Loucy (cell line): ENCODE measurements around the gene MRPL33.
"Not testable (repeated sequence)": the region's sequence is repeated elsewhere in the genome, so short reads cannot be mapped to it uniquely, and the experiment has no call there.

ENCODE experiments used
- H2AFZ ChIP-seq: fragments of 200-600 bp; sonication (generic); 2 replicates; pipeline ENCODE4 v1.6.0; 2016; ENCODE audit warnings: antibody characterized with exemption, mild to moderate bottlenecking, low read length, moderate library complexity
- H3F3A ChIP-seq: fragments of 200-600 bp; 2 replicates; pipeline ENCODE4 v1.6.0; 2016; ENCODE audit warnings: antibody characterized with exemption, low read depth, mild to moderate bottlenecking
- H3K27me3 ChIP-seq: fragments of 200-600 bp; sonication (generic); 2 replicates; pipeline ENCODE4 v1.6.1; 2014; ENCODE audit warnings: low read length, mild to moderate bottlenecking; ENCODE audit not compliant: insufficient read depth, poor library complexity, severe bottlenecking
- H3K36me3 ChIP-seq: fragments of 200-600 bp; sonication (generic); 2 replicates; pipeline ENCODE4 v1.6.1; 2016; ENCODE audit warnings: low read length; ENCODE audit not compliant: insufficient read depth
- H3K4me1 ChIP-seq: fragments of 200-600 bp; sonication (generic); 2 replicates; pipeline ENCODE4 v1.5.1; 2014; ENCODE audit warnings: low read length, mild to moderate bottlenecking; ENCODE audit not compliant: insufficient read depth, poor library complexity, severe bottlenecking
- H3K4me2 ChIP-seq: fragments of 200-600 bp; sonication (generic); 2 replicates; pipeline ENCODE4 v1.6.0; 2014; ENCODE audit warnings: antibody characterized with exemption, low read length, low read depth, mild to moderate bottlenecking; ENCODE audit not compliant: poor library complexity, severe bottlenecking
- H3K4me3 ChIP-seq: fragments of 200-600 bp; sonication (generic); 2 replicates; pipeline ENCODE4 v1.5.1; 2014; ENCODE audit warnings: low read length, mild to moderate bottlenecking, mixed read lengths; ENCODE audit not compliant: poor library complexity, severe bottlenecking
- H3K79me2 ChIP-seq: fragments of 200-600 bp; sonication (generic); 2 replicates; pipeline ENCODE4 v1.6.1; 2014; ENCODE audit warnings: low read length; ENCODE audit not compliant: insufficient read depth
- H3K9ac ChIP-seq: fragments of 200-600 bp; sonication (generic); 2 replicates; pipeline ENCODE4 v1.6.0; 2014; ENCODE audit warnings: mild to moderate bottlenecking, low read depth, low read length, moderate library complexity; ENCODE audit not compliant: poor library complexity, severe bottlenecking
- H3K9me2 ChIP-seq: fragments of 200-600 bp; sonication (generic); replicated peaks from 2 replicates; pipeline ENCODE4 v1.6.1; 2016; ENCODE audit warnings: low read depth, low read length, mixed read lengths
- H3K9me3 ChIP-seq: fragments of 200-600 bp; sonication (generic); 2 replicates; pipeline ENCODE4 v1.6.1; 2014; ENCODE audit warnings: mild to moderate bottlenecking, antibody characterized with exemption, low read length, low read depth; ENCODE audit not compliant: insufficient read depth
- H4K20me1 ChIP-seq: fragments of 200-600 bp; sonication (generic); 2 replicates; pipeline ENCODE4 v1.6.0; 2014; ENCODE audit warnings: antibody characterized with exemption, low read length, mild to moderate bottlenecking; ENCODE audit not compliant: insufficient read depth, poor library complexity, severe bottlenecking
- CTCF ChIP-seq: fragments of 200-600 bp; sonication (generic); conservative IDR thresholded peaks from 2 replicates; pipeline ENCODE4 v1.5.1; 2014; ENCODE audit warnings: mild to moderate bottlenecking, antibody characterized with exemption, low read length
- EZH2phosphoT487 ChIP-seq: fragments of 200-600 bp; IDR thresholded peaks from 2 replicates; pipeline ENCODE4 v1.6.1; 2018; ENCODE audit warnings: antibody characterized with exemption, mild to moderate bottlenecking, moderate library complexity, borderline replicate concordance

MRPL33 gene

GRCh38 chr2:27763907-27764267, 7.6 kb upstream of the MRPL33 start:
- Histone ChIP-seq H3K36me3 (no peaks in the 10 kb centered on the region), H3K4me1 (no peaks in the 10 kb centered on the region), H4K20me1 (no peaks in the 10 kb centered on the region), H3K4me2 (no peak overlapping the region), H3K79me2 (no peaks in the 10 kb centered on the region), H3K9ac (no peak overlapping the region), H3K27me3 (peaks cover 23% of the 10 kb centered on the region), H3F3A (no peaks in the 10 kb centered on the region), H2AFZ (no peak overlapping the region), H3K4me3 (no peak overlapping the region), H3K9me3 (no peaks in the 10 kb centered on the region), H3K9me2 (no peaks in the 10 kb centered on the region)
- TF ChIP-seq EZH2phosphoT487 (no peak), CTCF (no peak)

- H3K27me3 ChIP-seq: peaks cover 29% of the 10 kb centered on the region
- H3K4me1 ChIP-seq, H3F3A ChIP-seq, H3K9me3 ChIP-seq, H4K20me1 ChIP-seq, H3K4me2 ChIP-seq, H3K4me3 ChIP-seq, H3K36me3 ChIP-seq, H3K9me2 ChIP-seq, H3K9ac ChIP-seq, H3K79me2 ChIP-seq, H2AFZ ChIP-seq: not testable (repeated sequence)
Observed at GRCh38 chr2:27764526-27764925, 7.0 kb upstream of the MRPL33 start.

- H3K27me3 ChIP-seq: peaks cover 41% of the 10 kb centered on the region
- H3F3A ChIP-seq: no peaks in the 10 kb centered on the region
- H2AFZ ChIP-seq: no peak overlapping the region
- no peak overlapping the region for H3K9ac ChIP-seq
- no peaks in the 10 kb centered on the region for H3K79me2 ChIP-seq
- H3K4me1 ChIP-seq: peaks cover under 1% of the 10 kb centered on the region
- no peak overlapping the region for H3K4me3 ChIP-seq
- no peaks in the 10 kb centered on the region for H3K9me3 ChIP-seq
- no peaks in the 10 kb centered on the region for H3K9me2 ChIP-seq
- no peaks in the 10 kb centered on the region for H3K36me3 ChIP-seq
- TF ChIP-seq EZH2phosphoT487: no peak
- no peak for TF ChIP-seq CTCF
- no peaks in the 10 kb centered on the region for H4K20me1 ChIP-seq
- H3K4me2 ChIP-seq: no peak overlapping the region
Observed at GRCh38 chr2:27765621-27766286, 5.8 kb upstream of the MRPL33 start.

GRCh38 chr2:27766287-27766661, 5.2 kb upstream of the MRPL33 start:
- Histone ChIP-seq H3K4me2 (no peak overlapping the region), H2AFZ (no peak overlapping the region)

More at GRCh38 chr2:27766287-27766661, 5.2 kb upstream of the MRPL33 start:
- Histone ChIP-seq H4K20me1 (no peaks in the 10 kb centered on the region), H3K27me3 (peaks cover 41% of the 10 kb centered on the region), H3K4me1 (peaks cover 6% of the 10 kb centered on the region), H3K9ac (no peak overlapping the region), H3K4me3 (no peak overlapping the region), H3K36me3 (no peaks in the 10 kb centered on the region), H3K9me3 (no peaks in the 10 kb centered on the region), H3F3A (no peaks in the 10 kb centered on the region), H3K79me2 (no peaks in the 10 kb centered on the region), H3K9me2 (no peaks in the 10 kb centered on the region)
- TF ChIP-seq CTCF (no peak), EZH2phosphoT487 (no peak)
